HepG2 (cell line): ENCODE measurements around the gene TECPR1. TPM values are rescaled to one million over a fixed set of nuclear protein-coding genes. Genes with fewer than 3 reads are reported as not detected.

Experiments used
- CSRNP2 ChIP-seq: sonication (generic); formaldehyde crosslinking; conservative IDR thresholded peaks from 2 replicates; pipeline ENCODE4 v1.8.0; 2022; ENCODE audit warnings: low read depth, missing genetic modification reagents
- GLI4 ChIP-seq: sonication (generic); formaldehyde crosslinking; IDR thresholded peaks from 2 replicates; pipeline ENCODE4 v1.5.1; 2020; ENCODE audit warnings: missing genetic modification reagents, mild to moderate bottlenecking, moderate library complexity, borderline replicate concordance
- HINFP ChIP-seq: sonication (generic); formaldehyde crosslinking; IDR thresholded peaks from 2 replicates; pipeline ENCODE4 v1.4.0; 2020; ENCODE audit warnings: low read depth, mild to moderate bottlenecking, missing genetic modification reagents
- MBNL3 ChIP-seq: fragments of 250-450 bp; sonication (Bioruptor Pico); conservative IDR thresholded peaks from 2 replicates; pipeline ENCODE4 v1.8.0; 2022; ENCODE audit warnings: mild to moderate bottlenecking, inconsistent platforms
- MEIS1 ChIP-seq: sonication (generic); formaldehyde crosslinking; IDR thresholded peaks from 2 replicates; pipeline ENCODE4 v1.9.0; 2021; ENCODE audit warnings: mild to moderate bottlenecking, missing genetic modification reagents, moderate library complexity, borderline replicate concordance
- MYC ChIP-seq: sonication (generic); formaldehyde crosslinking; IDR thresholded peaks from 2 replicates; pipeline ENCODE4 v1.9.0; 2021; ENCODE audit warnings: missing genetic modification reagents, borderline replicate concordance
- MZF1 ChIP-seq: sonication (generic); formaldehyde crosslinking; IDR thresholded peaks from 2 replicates; pipeline ENCODE4 v1.8.1; 2023; ENCODE audit warnings: mild to moderate bottlenecking, missing genetic modification reagents, borderline replicate concordance
- RERE ChIP-seq: IDR thresholded peaks from 2 replicates; pipeline ENCODE4 v1.6.1; 2016; ENCODE audit warnings: low read depth, missing genetic modification reagents, missing compliant biosample characterization
- SP4 ChIP-seq: sonication (generic); formaldehyde crosslinking; IDR thresholded peaks from 2 replicates; pipeline ENCODE4 v1.8.1; 2023; ENCODE audit warnings: mild to moderate bottlenecking, missing genetic modification reagents
- SRF ChIP-seq: IDR thresholded peaks from 2 replicates; pipeline ENCODE4 v1.6.1; 2011; ENCODE audit warnings: mild to moderate bottlenecking, low read depth, low read length, moderate library complexity
- ZFP37 ChIP-seq: sonication (generic); formaldehyde crosslinking; IDR thresholded peaks from 2 replicates; pipeline ENCODE4 v1.4.0; 2020; ENCODE audit warnings: missing genetic modification reagents, borderline replicate concordance
- ZKSCAN8 ChIP-seq: IDR thresholded peaks from 2 replicates; pipeline ENCODE4 v1.6.1; 2016; ENCODE audit warnings: borderline replicate concordance, missing genetic modification reagents, missing compliant biosample characterization
- ZNF12 ChIP-seq: sonication (generic); formaldehyde crosslinking; IDR thresholded peaks from 2 replicates; pipeline ENCODE4 v1.5.0; 2020; ENCODE audit warnings: missing genetic modification reagents
- ZNF276 ChIP-seq: sonication (generic); formaldehyde crosslinking; IDR thresholded peaks from 2 replicates; pipeline ENCODE4 v1.4.0; 2020; ENCODE audit warnings: mild to moderate bottlenecking, low read depth, missing genetic modification reagents
- ZNF441 ChIP-seq: sonication (generic); formaldehyde crosslinking; IDR thresholded peaks from 2 replicates; pipeline ENCODE4 v1.7.0; 2021; ENCODE audit warnings: missing genetic modification reagents, borderline replicate concordance
- ZNF468 ChIP-seq: sonication (generic); formaldehyde crosslinking; IDR thresholded peaks from 2 replicates; pipeline ENCODE4 v1.8.0; 2022; ENCODE audit warnings: mild to moderate bottlenecking, moderate library complexity, missing genetic modification reagents
- ZNF772 ChIP-seq: sonication (generic); formaldehyde crosslinking; IDR thresholded peaks from 2 replicates; pipeline ENCODE4 v1.5.0; 2020; ENCODE audit warnings: mild to moderate bottlenecking, missing genetic modification reagents
- ZNF792 ChIP-seq: IDR thresholded peaks from 2 replicates; pipeline ENCODE4 v1.6.1; 2016
- polyA plus RNA-seq, 8 experiments: library from polyadenylated mRNA; depleted of rRNA in 3 of 8; stranded (reverse) in 7 of 8; unstranded in 1 of 8; fragments of >200 nt; fragmentation: Illumina TruSeq in 4 of 8; extraction: Trizol in 4 of 8; gene quantifications; 2 replicates each; pipeline versions ENCODE4 v1.2.1 to v1.2.3, GENCODE V29; 2011 to 2016; ENCODE audit warnings: low read depth in 4 of 8, missing spikeins in 1 of 8, mixed read lengths in 1 of 8; ENCODE audit not compliant: insufficient read depth in 1 of 8
- total RNA-seq, 5 experiments: library from RNA; depleted of rRNA; stranded (reverse); fragments of >200 nt; fragmentation: Illumina TruSeq; extraction: Trizol; gene quantifications; 2 replicates each; pipeline ENCODE4 v1.2.3, GENCODE V29; 2016; ENCODE audit warnings: low read depth in 1 of 5

TECPR1 gene
- total and polyA plus RNA-seq, 2 of the 13 experiments (the other 11 are each of a cell fraction or from before 2014, with no cell fraction given), result 2.3 to 6.3 TPM

GRCh38 chr7:98251601-98252424, at the start of gene TECPR1 (continued):
- TF ChIP-seq RERE (CRISPR knock-in tag) (no peak), CSRNP2 (CRISPR knock-in tag) (no peak), MZF1 (CRISPR knock-in tag) (no peak), SRF (no peak), ZNF441 (CRISPR knock-in tag) (peak; percentile 61; the same call in 1 of the 2 replicates), MBNL3 (no peak), GLI4 (no peak), MYC (peak; percentile 70; the same call in 1 of the 2 replicates), ZNF12 (no peak), ZNF772 (0 out of 2 replicates have a peak, but pooled peaks have one; percentile 16), HINFP (CRISPR knock-in tag) (peak; percentile 95), MEIS1 (CRISPR knock-in tag) (no peak), ZNF276 (CRISPR knock-in tag) (no peak; the same call in 1 of the 2 replicates), ZKSCAN8 (CRISPR knock-in tag) (no peak), ZNF468 (0 out of 2 replicates have a peak, but pooled peaks have one; percentile 50), SP4 (peak; percentile 98), ZNF792 (CRISPR knock-in tag) (peak; percentile 62; the same call in 1 of the 2 replicates), ZFP37 (CRISPR knock-in tag) (no peak)
